HG02884 (cell line): ENCODE data around the gene PAPPA2.

Experiments
- ATAC-seq: cut with Tn5 transposase; IDR thresholded peaks from one replicate; pipeline ENCODE4 v1.9.1; 2021; ENCODE audit warnings: mild to moderate bottlenecking, moderate library complexity; ENCODE audit not compliant: unreplicated experiment

The PAPPA2 gene

GRCh38 chr1:176682830-176683535 is 220.0 kb downstream of the PAPPA2 start:
- ATAC-seq: no peak

GRCh38 chr1:176691251-176692228 is 228.6 kb downstream of the PAPPA2 start:
- ATAC-seq: peak; percentile 89

GRCh38 chr1:176692431-176692830 is 229.5 kb downstream of the PAPPA2 start:
- ATAC-seq: no peak

GRCh38 chr1:176692988-176693696 is 230.2 kb downstream of the PAPPA2 start:
- no peak for ATAC-seq

GRCh38 chr1:176693697-176694329 is 230.8 kb downstream of the PAPPA2 start:
- ATAC-seq: no peak

GRCh38 chr1:176694713-176695112 is 231.7 kb downstream of the PAPPA2 start:
- no peak for ATAC-seq

GRCh38 chr1:176696109-176696508 is 233.1 kb downstream of the PAPPA2 start:
- ATAC-seq: no peak

- no peak for ATAC-seq
Observed at GRCh38 chr1:176696689-176697088, 233.7 kb downstream of the PAPPA2 start.

- no peak for ATAC-seq
Observed at GRCh38 chr1:176699821-176700220, 236.8 kb downstream of the PAPPA2 start.

GRCh38 chr1:176701151-176701866 is 238.3 kb downstream of the PAPPA2 start:
- no peak for ATAC-seq

- ATAC-seq: no peak
Observed at GRCh38 chr1:176702901-176703300, 239.9 kb downstream of the PAPPA2 start.

GRCh38 chr1:176705585-176705984 is 242.6 kb downstream of the PAPPA2 start:
- no peak for ATAC-seq

- ATAC-seq: no peak
Observed at GRCh38 chr1:176717066-176717750, 254.2 kb downstream of the PAPPA2 start.

- ATAC-seq: no peak
Observed at GRCh38 chr1:176719447-176719846, 256.5 kb downstream of the PAPPA2 start.

GRCh38 chr1:176720838-176721237 is 257.9 kb downstream of the PAPPA2 start:
- no peak for ATAC-seq

- peak; percentile 88 for ATAC-seq
Observed at GRCh38 chr1:176733661-176734060, 270.7 kb downstream of the PAPPA2 start.

GRCh38 chr1:176735201-176735600 is 272.2 kb downstream of the PAPPA2 start:
- ATAC-seq: no peak

- ATAC-seq: no peak
Observed at GRCh38 chr1:176736015-176736414, 273.0 kb downstream of the PAPPA2 start.

- ATAC-seq: no peak
Observed at GRCh38 chr1:176741181-176741580, 278.2 kb downstream of the PAPPA2 start.

GRCh38 chr1:176742322-176742721 is 279.3 kb downstream of the PAPPA2 start:
- ATAC-seq: no peak
